OCI-LY7 (cell line): ENCODE measurements around the gene NLRP9. TPM values are rescaled to one million over a fixed set of nuclear protein-coding genes. Genes with fewer than 3 reads are reported as not detected.

Source experiments
- BruUV-seq: library from RNA; stranded (reverse); fragments of 400-500 nt; replicated peaks from 2 replicates; lab custom pipeline; 2021; lab: Mats Ljungman, UMichigan
- CTCF ChIA-PET: fragments of 300-600 bp; sonication (Branson Sonifier 250); formaldehyde crosslinking; loops from one replicate; lab custom pipeline; 2022; ENCODE audit warnings: antibody characterized with exemption; ENCODE audit not compliant: unreplicated experiment; lab: Charles Lee
- POLR2A ChIA-PET: fragments of 300-600 bp; sonication (Branson Sonifier 250); formaldehyde crosslinking; loops from one replicate; lab custom pipeline; 2022; ENCODE audit warnings: antibody characterized with exemption; lab: Charles Lee
- DNase-seq: peaks from one replicate; pipeline ENCODE4 v3.0.0-alpha.2; 2015; ENCODE audit warnings: low spot score
- H2AFZ ChIP-seq: fragments of 200-600 bp; sonication (generic), shearing (Covaris generic); 2 replicates; pipeline ENCODE4 v1.6.1; 2014; ENCODE audit warnings: mild to moderate bottlenecking, antibody characterized with exemption, low read length, moderate library complexity
- H3K27ac ChIP-seq: fragments of 200-600 bp; sonication (generic); 2 replicates; pipeline ENCODE4 v1.5.1; 2014; ENCODE audit warnings: mixed run types, low read depth, mild to moderate bottlenecking, moderate library complexity, low read length, inconsistent platforms; ENCODE audit not compliant: poor library complexity, severe bottlenecking
- H3K36me3 ChIP-seq: fragments of 200-600 bp; sonication (generic); 2 replicates; pipeline ENCODE4 v1.6.1; 2014; ENCODE audit warnings: mild to moderate bottlenecking, antibody characterized with exemption, low read length, moderate library complexity, mixed read lengths; ENCODE audit not compliant: insufficient read depth
- H3K4me1 ChIP-seq: fragments of 200-600 bp; sonication (generic); 2 replicates; pipeline ENCODE4 v1.5.1; 2014; ENCODE audit warnings: mild to moderate bottlenecking, low read length; ENCODE audit not compliant: insufficient read depth, poor library complexity, severe bottlenecking
- H3K4me2 ChIP-seq: fragments of 200-600 bp; sonication (generic); 2 replicates; pipeline ENCODE4 v1.6.1; 2014; ENCODE audit warnings: mild to moderate bottlenecking, low read length
- H3K4me3 ChIP-seq: fragments of 200-600 bp; sonication (generic); 2 replicates; pipeline ENCODE4 v1.5.1; 2014; ENCODE audit warnings: mild to moderate bottlenecking, low read depth, low read length; ENCODE audit not compliant: poor library complexity, severe bottlenecking
- H3K79me2 ChIP-seq: fragments of 200-600 bp; sonication (generic); 2 replicates; pipeline ENCODE4 v1.6.1; 2016; ENCODE audit warnings: low read depth, mild to moderate bottlenecking, low read length, moderate library complexity, mixed read lengths; ENCODE audit not compliant: insufficient read depth
- H3K9me2 ChIP-seq: fragments of 200-600 bp; sonication (generic); 2 replicates; pipeline ENCODE4 v1.6.1; 2016; ENCODE audit warnings: mild to moderate bottlenecking, low read length, mixed read lengths; ENCODE audit not compliant: insufficient read depth
- H3K9me3 ChIP-seq: fragments of 200-600 bp; sonication (generic); 2 replicates; pipeline ENCODE4 v1.6.1; 2014; ENCODE audit warnings: mild to moderate bottlenecking, mixed run types, low read length, mixed read lengths
- H4K20me1 ChIP-seq: fragments of 200-600 bp; sonication (generic); 2 replicates; pipeline ENCODE4 v1.6.1; 2014; ENCODE audit warnings: mild to moderate bottlenecking, antibody characterized with exemption, low read length, moderate library complexity, mixed read lengths; ENCODE audit not compliant: insufficient read depth
- CTCF ChIP-seq: fragments of 200-600 bp; sonication (generic); conservative IDR thresholded peaks from 2 replicates; pipeline ENCODE4 v1.5.1; 2014; ENCODE audit warnings: mild to moderate bottlenecking, antibody characterized with exemption, low read length, moderate library complexity, mixed read lengths
- EZH2phosphoT487 ChIP-seq: fragments of 200-600 bp; sonication (generic); IDR thresholded peaks from 2 replicates; pipeline ENCODE4 v1.6.1; 2018; ENCODE audit warnings: low read depth, borderline replicate concordance, mild to moderate bottlenecking, mixed run types, antibody characterized with exemption, low read length, moderate library complexity, mixed read lengths
- intact Hi-C: fragments of 100-400 bp; cut with micrococcal nuclease; formaldehyde crosslinking; loops from one replicate; pipeline ENCODE4 v1.10.0; 2022; ENCODE audit not compliant: unreplicated experiment
- total RNA-seq, 2 experiments: library from RNA; depleted of rRNA in 1 of 2; stranded (reverse); fragments of >200 nt in 1 of 2; shearing (Covaris generic) in 1 of 2; gene quantifications; 2 replicates each; pipeline ENCODE4 v1.2.3, GENCODE V29; 2014 to 2022

The NLRP9 gene
- total RNA-seq, 2 experiments from 2014 or later = not detected

DNA sequence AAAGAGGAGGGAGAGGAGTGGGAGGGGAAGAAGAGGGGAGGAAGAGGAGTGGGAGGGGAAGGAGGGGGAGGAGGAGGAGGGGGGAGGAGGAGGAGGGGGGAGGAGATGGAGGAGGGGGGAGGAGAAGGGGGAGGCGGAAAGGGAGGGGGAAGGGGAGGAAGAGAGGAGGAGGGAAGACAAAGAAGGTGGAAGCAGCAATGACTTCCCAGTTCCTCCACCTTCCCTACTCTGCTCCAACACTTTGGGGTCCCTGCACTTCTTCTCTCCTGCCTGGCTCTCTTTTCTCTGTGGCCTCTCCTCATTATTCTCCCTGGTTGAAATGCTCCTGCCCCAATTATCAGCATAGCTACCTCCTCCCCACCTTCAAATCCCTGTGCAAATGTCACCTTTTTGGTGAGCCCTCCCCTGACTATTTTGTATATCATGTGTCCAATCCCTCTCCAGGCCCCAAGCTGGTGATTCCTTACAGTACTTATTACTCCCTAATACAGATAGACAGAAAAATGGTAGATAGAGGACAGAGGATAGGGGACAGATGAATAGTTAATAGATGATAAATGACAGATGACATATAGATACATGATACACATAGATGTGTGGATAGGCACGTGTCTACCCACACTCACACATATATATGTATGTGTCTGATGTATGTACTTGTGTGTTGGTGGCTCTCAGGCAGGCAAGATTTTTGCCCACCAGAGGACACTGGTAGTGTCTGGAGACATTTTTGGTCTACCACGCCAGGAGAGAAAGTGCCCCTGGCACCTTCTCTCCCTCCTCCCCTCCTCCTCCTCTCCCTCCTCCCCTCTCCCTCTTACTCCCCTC lies 25.2 kb downstream of the NLRP9 start:
- no peak overlapping the region for H3K4me2 ChIP-seq
- BruUV-seq = no TSS peak
- POLR2A ChIA-PET = no interaction called here
- no peaks in the 10 kb centered on the region for H3K9me2 ChIP-seq
- no peak overlapping the region for H2AFZ ChIP-seq
- H3K36me3 ChIP-seq = no peaks in the 10 kb centered on the region
- H3K4me3 ChIP-seq = no peak overlapping the region
- no peaks in the 10 kb centered on the region for H3K4me1 ChIP-seq
- no peaks in the 10 kb centered on the region for H4K20me1 ChIP-seq
- TF ChIP-seq CTCF (no peak), EZH2phosphoT487 (no peak)
- H3K9me3 ChIP-seq = 0 out of 2 replicates have a peak, but pooled peaks cover 4% of the 10 kb centered on the region
- CTCF ChIA-PET = no interaction called here
- no peaks in the 10 kb centered on the region for H3K79me2 ChIP-seq
- intact Hi-C loops = no loop called here
- H3K27ac ChIP-seq = no peak overlapping the region
- DNase-seq = no peak

- Histone ChIP-seq H3K4me1 (no peaks in the 10 kb centered on the region), H3K4me2 (no peak overlapping the region), H3K4me3 (no peak overlapping the region), H2AFZ (no peak overlapping the region), H3K79me2 (no peaks in the 10 kb centered on the region), H3K9me2 (no peaks in the 10 kb centered on the region), H3K9me3 (0 out of 2 replicates have a peak, but pooled peaks cover 4% of the 10 kb centered on the region), H3K36me3 (no peaks in the 10 kb centered on the region), H3K27ac (no peak overlapping the region), H4K20me1 (no peaks in the 10 kb centered on the region)
- BruUV-seq = no TSS peak
- no peak for DNase-seq
- ChIA-PET POLR2A (no interaction called here), CTCF (no interaction called here)
- intact Hi-C loops = no loop called here
- no peak for TF ChIP-seq EZH2phosphoT487
- no peak for TF ChIP-seq CTCF
Observed at GRCh38 chr19:55711719-55712118, 26.5 kb downstream of the NLRP9 start.

DNA sequence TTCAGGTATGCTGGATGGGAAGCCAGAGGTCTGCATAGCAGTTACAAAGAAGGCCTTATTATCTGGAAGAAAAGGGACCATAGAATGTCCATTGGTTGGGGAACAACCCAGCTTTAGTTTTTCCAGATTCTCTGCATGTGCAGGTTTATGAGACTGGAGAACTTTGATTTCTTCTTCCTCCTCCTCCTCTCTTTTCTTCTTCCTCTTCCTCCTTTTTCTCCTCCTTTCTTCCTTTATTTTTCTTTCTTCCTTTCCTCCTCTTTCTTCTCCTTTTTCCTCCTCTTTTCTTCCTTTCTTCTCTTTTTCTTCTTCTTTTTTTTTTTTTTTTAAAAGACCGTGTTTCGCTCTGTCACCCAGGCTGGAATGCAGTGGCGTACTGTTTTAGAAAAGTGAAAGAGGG lies 32.2 kb downstream of the NLRP9 start:
- BruUV-seq = no TSS peak

More for the DNA sequence above, 32.2 kb downstream of the NLRP9 start:
- Histone ChIP-seq H3K9me2 (no peaks in the 10 kb centered on the region), H3K9me3 (no peaks in the 10 kb centered on the region), H3K27ac (no peak overlapping the region), H3K79me2 (no peaks in the 10 kb centered on the region), H3K4me1 (no peaks in the 10 kb centered on the region), H2AFZ (no peak overlapping the region), H4K20me1 (no peaks in the 10 kb centered on the region), H3K36me3 (peaks cover 34% of the 10 kb centered on the region), H3K4me3 (no peak overlapping the region), H3K4me2 (no peak overlapping the region)
- no peak for TF ChIP-seq EZH2phosphoT487
- TF ChIP-seq CTCF = no peak
- CTCF ChIA-PET = no interaction called here
- POLR2A ChIA-PET = interaction anchor here (0.7 kb wide), 1 partner anchor 308 kb away, joined by 11 read pairs; no protein-coding TSS in a partner anchor
- no peak for DNase-seq
- intact Hi-C loops = no loop called here
